ENCODE results near the gene NFKBIA.

The NFKBIA gene

GRCh38 chr14:35352274-35353233, 52.0 kb downstream of the NFKBIA start:
- no peaks in the 10 kb centered on the region for H3K9me3 ChIP-seq (ENCODE audit: insufficient read depth, low read length, severe bottlenecking)
- no peaks in the 10 kb centered on the region for H4K20me1 ChIP-seq (ENCODE audit: insufficient read depth, low read length)
- no peaks in the 10 kb centered on the region for H3K27me3 ChIP-seq (ENCODE audit: insufficient read depth, low read length, poor library complexity)
- no peaks in the 10 kb centered on the region for H3K79me2 ChIP-seq (ENCODE audit: insufficient read depth, low read length)
- no peak overlapping the region for H2AFZ ChIP-seq (ENCODE audit: low read depth, low read length)
- no peak overlapping the region for H3K4me2 ChIP-seq (ENCODE audit: insufficient read depth, low read length)
- DNase-seq (no peak), ATAC-seq (ENCODE audit: insufficient read depth, low read depth) (peak; percentile 29; the same call in 1 of the 3 replicates)
- H3K4me1 ChIP-seq (ENCODE audit: insufficient read depth, low read length) = no peaks in the 10 kb centered on the region
- H3K4me3 ChIP-seq (ENCODE audit: low read depth in 1 of 2, low read length in 2 of 2) = no peak overlapping the region
- no peak for TF ChIP-seq CTCF (IDR thresholded peaks at IDR 0.05; ENCODE audit: borderline replicate concordance, extremely low read depth, low read length, poor library complexity, severe bottlenecking)
- no peak for TF ChIP-seq EZH2 (IDR thresholded peaks at IDR 0.05; ENCODE audit: borderline replicate concordance, low read depth, low read length, severe bottlenecking)
- no peaks in the 10 kb centered on the region for H3K36me3 ChIP-seq (ENCODE audit: insufficient read depth, low read length)
- H3K9ac ChIP-seq (ENCODE audit: low read depth, low read length) = no peak overlapping the region
- no peak overlapping the region for H3K27ac ChIP-seq (ENCODE audit: low read length)

- H3K4me3 ChIP-seq (ENCODE audit: low read depth in 1 of 2, low read length in 2 of 2) = no peak overlapping the region
- H3K79me2 ChIP-seq (ENCODE audit: insufficient read depth, low read length) = no peaks in the 10 kb centered on the region
- H3K4me1 ChIP-seq (ENCODE audit: insufficient read depth, low read length) = no peaks in the 10 kb centered on the region
- no peak for TF ChIP-seq CTCF (IDR thresholded peaks at IDR 0.05; ENCODE audit: borderline replicate concordance, extremely low read depth, low read length, poor library complexity, severe bottlenecking)
- TF ChIP-seq EZH2 (IDR thresholded peaks at IDR 0.05; ENCODE audit: borderline replicate concordance, low read depth, low read length, severe bottlenecking) = no peak
- no peak for ATAC-seq (ENCODE audit: insufficient read depth, low read depth)
- no peak for DNase-seq
- H2AFZ ChIP-seq (ENCODE audit: low read depth, low read length) = no peak overlapping the region
- no peaks in the 10 kb centered on the region for H3K27me3 ChIP-seq (ENCODE audit: insufficient read depth, low read length, poor library complexity)
- H3K27ac ChIP-seq (ENCODE audit: low read length) = no peak overlapping the region
- H3K36me3 ChIP-seq (ENCODE audit: insufficient read depth, low read length) = no peaks in the 10 kb centered on the region
- H3K9ac ChIP-seq (ENCODE audit: low read depth, low read length) = no peak overlapping the region
- no peaks in the 10 kb centered on the region for H3K9me3 ChIP-seq (ENCODE audit: insufficient read depth, low read length, severe bottlenecking)
- no peak overlapping the region for H3K4me2 ChIP-seq (ENCODE audit: insufficient read depth, low read length)
- no peaks in the 10 kb centered on the region for H4K20me1 ChIP-seq (ENCODE audit: insufficient read depth, low read length)
Observed at GRCh38 chr14:35351897-35352273, 52.7 kb downstream of the NFKBIA start.

All from DND-41 (cell line).